Large intestine (tissue), 3 donors: Measurements from ENCODE around the gene USHBP1. TPM values are rescaled to one million over a fixed set of nuclear protein-coding genes. Genes with fewer than 3 reads are reported as not detected.
"Not testable (repeated sequence)": the region's sequence is repeated elsewhere in the genome, so short reads cannot be mapped to it uniquely, and the experiment has no call there.

Experiments used
- DNase-seq, 2 donors: peaks; one replicate each; pipeline versions ENCODE4 v3.0.0 to v3.0.0-alpha.2; 2013
- H3K27ac ChIP-seq: one replicate; pipeline ENCODE4 v1.5.1; 2013; ENCODE audit warnings: low read length
- H3K27me3 ChIP-seq: 2 replicates; pipeline ENCODE4 v1.6.1; 2013; ENCODE audit warnings: low read length; ENCODE audit not compliant: control insufficient read depth, insufficient read depth
- H3K36me3 ChIP-seq: 2 replicates; pipeline ENCODE4 v1.6.1; 2013; ENCODE audit warnings: low read length; ENCODE audit not compliant: control insufficient read depth, insufficient read depth
- H3K4me1 ChIP-seq: one replicate; pipeline ENCODE4 v1.6.1; 2013; ENCODE audit warnings: low read length; ENCODE audit not compliant: control insufficient read depth, insufficient read depth
- H3K4me3 ChIP-seq: one replicate; pipeline ENCODE4 v1.5.1; 2013; ENCODE audit warnings: low read length
- H3K9me3 ChIP-seq: one replicate; pipeline ENCODE4 v1.6.1; 2013; ENCODE audit warnings: mild to moderate bottlenecking, low read depth, low read length, moderate library complexity; ENCODE audit not compliant: control insufficient read depth
- WGBS: methylation state at CpG from one replicate; pipeline ENCODE4 v1.1.5; 2013; ENCODE audit warnings: low lambda C conversion rate; ENCODE audit not compliant: insufficient coverage; 5-methylcytosine and 5-hydroxymethylcytosine counted together
- polyA plus RNA-seq: library from polyadenylated mRNA; unstranded; fragments of 120-200 nt; gene quantifications from one replicate; pipeline ENCODE4 v1.2.1, GENCODE V29; 2013

Gene USHBP1
- polyA plus RNA-seq, 1 donor, result 3.1 TPM

- no CpG with 5 or more reads among the region's 6 CpGs for WGBS
- not testable (repeated sequence) for DNase-seq, H3K9me3 ChIP-seq
Observed at GRCh38 chr19:17295551-17295950, 31.0 kb upstream of the USHBP1 start.

GRCh38 chr19:17294051-17294891 is 29.7 kb upstream of the USHBP1 start:
- no peak for DNase-seq
- Histone ChIP-seq H3K4me3 (no peak overlapping the region), H3K27me3 (no peaks in the 10 kb centered on the region), H3K36me3 (peaks cover 8% of the 10 kb centered on the region), H3K9me3 (peaks cover 6% of the 10 kb centered on the region), H3K27ac (no peak overlapping the region), H3K4me1 (peaks cover 7% of the 10 kb centered on the region)
- WGBS, result no CpG with 5 or more reads among the region's 48 CpGs

More at GRCh38 chr19:17295551-17295950, 31.0 kb upstream of the USHBP1 start:
- not testable (repeated sequence) for H3K36me3 ChIP-seq, H3K4me1 ChIP-seq, H3K27me3 ChIP-seq, H3K4me3 ChIP-seq, H3K27ac ChIP-seq

DNA sequence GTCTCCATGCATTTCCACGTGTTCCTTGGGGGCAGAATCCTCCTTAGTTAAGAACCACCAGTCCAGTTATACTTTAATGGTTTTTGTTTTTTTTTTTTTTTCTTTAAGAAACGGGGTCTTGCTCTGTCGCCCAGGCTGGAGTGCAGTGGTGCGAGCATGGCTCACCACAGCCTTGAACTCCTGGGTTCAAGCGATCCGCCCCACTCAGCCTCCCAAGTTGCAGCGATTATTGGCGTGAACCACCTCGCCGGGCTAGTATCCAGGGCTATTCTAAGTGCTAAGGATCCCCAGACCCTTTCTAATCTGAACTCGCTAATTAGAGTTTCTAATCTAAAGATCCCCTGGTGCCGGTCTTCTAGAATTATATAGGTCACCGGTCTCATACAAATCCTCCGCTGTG is 29.1 kb upstream of the USHBP1 start:
- peaks cover 7% of the 10 kb centered on the region for H3K4me1 ChIP-seq
- no peak overlapping the region for H3K27ac ChIP-seq
- no peaks in the 10 kb centered on the region for H3K27me3 ChIP-seq
- H3K36me3 ChIP-seq, result peaks cover 8% of the 10 kb centered on the region
- no peak overlapping the region for H3K4me3 ChIP-seq
- peaks cover 6% of the 10 kb centered on the region for H3K9me3 ChIP-seq
- no peak for DNase-seq
- no CpG with 5 or more reads among the region's 14 CpGs for WGBS

DNA sequence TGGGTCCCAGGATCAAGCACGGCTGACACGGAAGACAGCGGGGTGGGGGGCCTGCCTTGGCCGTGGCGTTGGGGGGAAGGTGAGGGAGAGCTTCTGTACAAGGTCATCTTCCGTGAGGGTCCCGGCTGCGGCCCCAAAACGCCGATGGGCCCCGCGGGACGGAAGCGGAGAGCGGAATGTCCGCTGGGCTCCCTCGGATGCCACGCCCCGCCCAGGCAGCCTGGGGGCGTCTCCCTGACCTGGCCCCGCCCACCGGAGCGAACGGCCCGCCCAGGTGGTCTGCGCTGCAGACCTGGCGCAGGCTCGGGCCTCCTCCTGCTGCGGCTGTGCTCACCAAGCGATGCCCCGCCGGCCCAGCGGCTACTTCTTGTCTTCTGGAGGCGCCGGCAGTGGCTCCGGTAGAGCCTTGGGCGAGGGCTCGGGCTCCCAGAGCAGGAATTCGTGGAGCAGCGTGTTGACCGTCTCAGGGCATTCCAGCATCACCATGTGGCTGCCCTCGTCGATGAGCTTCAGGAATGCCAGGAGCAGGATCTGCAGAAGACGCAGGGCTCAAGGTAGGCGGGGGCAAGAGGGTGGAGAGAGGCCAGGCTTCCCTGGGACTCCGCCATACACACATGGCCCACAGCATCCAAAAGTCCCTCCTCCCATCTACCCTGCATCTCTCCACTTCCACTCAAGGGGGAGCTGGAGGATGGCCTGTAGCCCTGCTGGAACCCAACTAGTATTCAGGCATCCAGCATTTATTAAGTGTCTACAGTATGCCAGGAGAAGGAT is 27.9 kb upstream of the USHBP1 start:
- H3K27me3 ChIP-seq, result no peaks in the 10 kb centered on the region
- DNase-seq, result peak; percentile 66 to 77
- H3K27ac ChIP-seq, result peak overlapping the region; percentile 67
- peaks cover 4% of the 10 kb centered on the region for H3K36me3 ChIP-seq
- peaks cover 7% of the 10 kb centered on the region for H3K4me1 ChIP-seq
- WGBS, result no CpG with 5 or more reads among the region's 46 CpGs
- H3K4me3 ChIP-seq, result peak overlapping the region; percentile 64
- peaks cover 6% of the 10 kb centered on the region for H3K9me3 ChIP-seq

GRCh38 chr19:17289489-17289888 is 24.9 kb upstream of the USHBP1 start:
- no peak for DNase-seq
- no peak overlapping the region for H3K4me3 ChIP-seq
- H3K27ac ChIP-seq, result no peak overlapping the region

GRCh38 chr19:17286752-17287151 is 22.2 kb upstream of the USHBP1 start:
- H3K4me1 ChIP-seq, result peaks cover 7% of the 10 kb centered on the region
- DNase-seq, result peak; percentile 57 to 71

More at GRCh38 chr19:17289489-17289888, 24.9 kb upstream of the USHBP1 start:
- H3K27me3 ChIP-seq, result no peaks in the 10 kb centered on the region
- no peaks in the 10 kb centered on the region for H3K36me3 ChIP-seq
- no CpG with 5 or more reads among the region's 22 CpGs for WGBS
- peaks cover 7% of the 10 kb centered on the region for H3K4me1 ChIP-seq
- peaks cover 6% of the 10 kb centered on the region for H3K9me3 ChIP-seq

DNA sequence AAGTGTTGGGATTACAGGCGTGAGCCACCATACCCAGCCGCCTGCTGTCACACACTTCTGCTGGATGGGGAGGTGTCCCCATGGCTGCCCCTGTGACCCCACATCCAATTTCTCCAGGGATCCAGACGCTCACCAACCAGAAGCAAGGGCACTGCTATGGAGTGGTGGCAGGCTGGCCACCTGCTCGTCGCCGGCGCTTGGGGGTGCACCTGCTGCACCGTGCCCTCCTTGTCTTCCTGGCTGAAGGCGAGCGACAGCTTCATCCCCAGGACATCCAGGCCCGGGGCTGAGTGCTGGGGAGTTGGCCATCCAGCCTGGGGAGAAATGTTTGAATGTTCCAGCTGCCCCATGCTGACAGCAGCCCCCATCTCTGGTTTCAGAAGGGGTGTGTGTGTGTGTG is 21.7 kb upstream of the USHBP1 start:
- WGBS, result no CpG with 5 or more reads among the region's 11 CpGs
- DNase-seq, result no peak
- Histone ChIP-seq H3K4me1 (peaks cover 11% of the 10 kb centered on the region), H3K9me3 (peaks cover 10% of the 10 kb centered on the region), H3K4me3 (no peak overlapping the region), H3K27me3 (peaks cover 13% of the 10 kb centered on the region), H3K27ac (peak overlapping the region; percentile 44), H3K36me3 (no peaks in the 10 kb centered on the region)

More at GRCh38 chr19:17286752-17287151, 22.2 kb upstream of the USHBP1 start:
- peaks cover 8% of the 10 kb centered on the region for H3K27me3 ChIP-seq
- H3K36me3 ChIP-seq, result no peaks in the 10 kb centered on the region
- H3K27ac ChIP-seq, result peak overlapping the region; percentile 44
- no CpG with 5 or more reads among the region's 9 CpGs for WGBS
- H3K4me3 ChIP-seq, result no peak overlapping the region
- H3K9me3 ChIP-seq, result peaks cover 6% of the 10 kb centered on the region

DNA sequence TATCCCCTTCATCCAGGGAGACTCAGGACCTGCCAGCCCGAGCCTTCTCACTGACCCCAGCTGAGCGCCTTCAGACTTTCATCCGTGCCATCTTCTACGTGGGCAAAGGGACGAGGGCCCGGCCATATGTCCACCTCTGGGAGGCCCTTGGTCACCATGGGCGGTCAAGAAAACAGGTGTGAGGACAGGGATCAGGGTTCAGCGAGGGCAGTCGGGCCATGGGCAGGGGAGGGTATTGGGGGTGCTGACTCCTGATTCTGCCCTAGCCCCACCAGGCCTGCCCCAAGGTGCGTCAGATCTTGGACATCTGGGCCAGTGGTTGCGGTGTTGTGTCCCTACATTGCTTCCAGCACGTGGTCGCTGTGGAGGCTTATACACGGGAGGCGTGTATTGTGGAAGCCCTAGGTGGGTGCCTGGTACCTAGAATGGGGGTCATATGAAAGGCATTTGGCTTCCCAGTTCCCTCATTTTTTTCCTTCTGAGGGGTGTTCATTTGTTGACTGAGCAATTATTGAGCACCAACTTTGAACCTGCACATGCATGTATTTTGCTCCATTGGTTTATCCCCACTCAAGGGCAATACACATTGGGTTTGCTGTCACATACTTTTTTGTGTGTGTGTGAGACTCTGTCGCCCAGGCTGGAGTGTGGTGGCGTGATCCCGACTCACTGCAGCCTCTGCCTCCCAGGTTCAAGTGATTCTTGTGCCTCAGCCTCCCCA is 21.0 kb upstream of the USHBP1 start:
- peaks cover 10% of the 10 kb centered on the region for H3K9me3 ChIP-seq
- H3K4me3 ChIP-seq, result no peak overlapping the region
- peaks cover 12% of the 10 kb centered on the region for H3K4me1 ChIP-seq
- no peak overlapping the region for H3K27ac ChIP-seq
- DNase-seq, result no peak
- H3K27me3 ChIP-seq, result peaks cover 17% of the 10 kb centered on the region
- 100% methylated on average over 1 of the region's 18 CpGs for WGBS
- no peaks in the 10 kb centered on the region for H3K36me3 ChIP-seq

DNA sequence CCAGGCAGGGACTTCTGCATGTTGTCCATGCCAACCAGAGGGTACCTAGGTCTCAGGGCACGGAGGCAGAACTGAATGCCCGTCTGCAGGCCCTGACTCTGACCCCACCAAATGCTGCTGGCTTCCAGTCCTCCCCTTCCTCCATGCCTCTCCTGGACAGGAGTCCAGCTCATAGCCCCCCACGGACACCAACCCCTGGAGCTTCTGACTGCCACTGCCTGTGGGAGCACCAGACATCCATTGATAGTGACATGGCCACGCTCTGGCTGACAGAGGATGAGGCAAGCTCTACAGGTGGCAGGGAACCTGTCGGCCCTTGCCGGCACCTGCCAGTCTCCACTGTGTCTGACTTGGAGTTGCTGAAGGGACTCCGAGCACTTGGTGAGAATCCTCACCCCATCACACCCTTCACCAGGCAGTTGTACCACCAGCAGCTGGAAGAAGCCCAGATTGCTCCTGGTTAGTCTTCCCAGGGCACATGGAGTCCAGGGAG is 19.0 kb upstream of the USHBP1 start:
- Histone ChIP-seq H3K27ac (no peak overlapping the region), H3K36me3 (peaks cover 12% of the 10 kb centered on the region), H3K4me3 (no peak overlapping the region), H3K9me3 (peaks cover 10% of the 10 kb centered on the region), H3K27me3 (peaks cover 17% of the 10 kb centered on the region), H3K4me1 (peaks cover 10% of the 10 kb centered on the region)
- WGBS, result no CpG with 5 or more reads among the region's 7 CpGs
- no peak for DNase-seq
